Keratinocyte (primary cell): Measurements from ENCODE around the gene CACNA1E. TPM values are rescaled to one million over a fixed set of nuclear protein-coding genes. Genes with fewer than 3 reads are reported as not detected.

Source experiments
- DNase-seq: peaks from one replicate; pipeline ENCODE4 v3.0.0-alpha.2; 2011; ENCODE audit warnings: low read depth, missing footprints, low spot score
- FAIRE-seq: peaks from 2 replicates; lab custom pipeline; 2011; peaks lifted over from hg19 to GRCh38; lab: Jason Lieb, UNC
- H2AFZ ChIP-seq: 2 replicates; pipeline ENCODE4 v1.6.0; 2012; ENCODE audit warnings: low read length, control low read depth, inconsistent platforms; ENCODE audit not compliant: control insufficient read depth
- H3K27ac ChIP-seq: 2 replicates; pipeline ENCODE4 v1.5.1; 2011; ENCODE audit warnings: low read length; ENCODE audit not compliant: control insufficient read depth, insufficient read depth
- H3K27me3 ChIP-seq: 3 replicates; pipeline ENCODE4 v1.6.0; 2011; ENCODE audit warnings: low read length; ENCODE audit not compliant: control insufficient read depth, insufficient read depth; ENCODE audit errors: extremely low read depth
- H3K36me3 ChIP-seq, 2 experiments: 2 replicates in 1 of 2; 3 replicates in 1 of 2; pipeline ENCODE4 v1.5.1; 2011; ENCODE audit warnings: low read length in 2 of 2, mild to moderate bottlenecking in 1 of 2; ENCODE audit not compliant: control insufficient read depth in 2 of 2, insufficient read depth in 2 of 2; ENCODE audit errors: extremely low read depth in 1 of 2
- H3K4me1 ChIP-seq: 3 replicates; pipeline ENCODE4 v1.5.1; 2011; ENCODE audit warnings: low read length; ENCODE audit not compliant: control insufficient read depth, insufficient read depth; ENCODE audit errors: extremely low read depth
- H3K4me2 ChIP-seq: 3 replicates; pipeline ENCODE4 v1.6.0; 2011; ENCODE audit warnings: low read depth, low read length; ENCODE audit not compliant: control insufficient read depth, insufficient read depth; ENCODE audit errors: extremely low read depth
- H3K4me3 ChIP-seq, 3 experiments: fragments of 200-600 bp in 1 of 3; sonication (generic) in 1 of 3; 2 replicates in 2 of 3; 3 replicates in 1 of 3; pipeline ENCODE4 v1.5.1; 2011 to 2016; ENCODE audit warnings: low read length in 3 of 3, mild to moderate bottlenecking in 3 of 3, control low read depth in 2 of 3, inconsistent platforms in 1 of 3, low read depth in 1 of 3, mixed read lengths in 1 of 3, mixed run types in 1 of 3, moderate library complexity in 1 of 3; ENCODE audit not compliant: control insufficient read depth in 2 of 3, insufficient read depth in 2 of 3; ENCODE audit errors: extremely low read depth in 1 of 3
- H3K79me2 ChIP-seq: 2 replicates; pipeline ENCODE4 v1.6.0; 2012; ENCODE audit warnings: low read length; ENCODE audit not compliant: control insufficient read depth, insufficient read depth
- H3K9ac ChIP-seq: 3 replicates; pipeline ENCODE4 v1.6.0; 2011; ENCODE audit warnings: low read length; ENCODE audit not compliant: control insufficient read depth, insufficient read depth; ENCODE audit errors: extremely low read depth
- H3K9me1 ChIP-seq: 3 replicates; pipeline ENCODE4 v1.6.0; 2011; ENCODE audit warnings: low read length; ENCODE audit not compliant: control insufficient read depth, insufficient read depth; ENCODE audit errors: extremely low read depth
- H3K9me3 ChIP-seq: 2 replicates; pipeline ENCODE4 v1.5.1; 2012; ENCODE audit warnings: low read depth, low read length; ENCODE audit not compliant: control insufficient read depth
- H4K20me1 ChIP-seq: 3 replicates; pipeline ENCODE4 v1.6.0; 2011; ENCODE audit warnings: low read length; ENCODE audit not compliant: control insufficient read depth, insufficient read depth; ENCODE audit errors: extremely low read depth
- CTCF ChIP-seq, 3 experiments: IDR thresholded peaks in 1 of 3; conservative IDR thresholded peaks in 1 of 3; optimal IDR thresholded peaks in 1 of 3; 2 replicates in 2 of 3; 3 replicates in 1 of 3; pipeline versions ENCODE3 to v1.5.1; 2011; ENCODE audit warnings: low read length in 3 of 3, mild to moderate bottlenecking in 3 of 3, moderate library complexity in 2 of 3, control low read depth in 1 of 3, inconsistent platforms in 1 of 3; ENCODE audit not compliant: insufficient read depth in 2 of 3; ENCODE audit errors: extremely low read depth in 1 of 3
- EZH2 ChIP-seq: IDR thresholded peaks from one replicate; pipeline ENCODE4 v1.6.1; 2012; ENCODE audit warnings: inconsistent platforms, mild to moderate bottlenecking, low read length, moderate library complexity
- dilution Hi-C: fragments of 300-500 bp; cut with MboI; formaldehyde crosslinking; loops from one replicate; pipeline ENCODE4 v1.7.0; 2020; ENCODE audit warnings: low sequenced_read_pairs; ENCODE audit not compliant: extremely low pct_ligation_motif_present
- polyA plus RNA-seq, 5 experiments: library from polyadenylated mRNA; depleted of rRNA in 3 of 5; stranded (reverse) in 3 of 5; stranded (forward) in 1 of 5; unstranded in 1 of 5; fragments of >200 nt; gene quantifications; 1 replicate in 1 of 5; 2 replicates in 3 of 5; 3 replicates in 1 of 5; pipeline versions ENCODE4 v1.2.1 to v1.2.3, GENCODE V29; 2011 to 2012; ENCODE audit warnings: missing spikeins in 2 of 5, low read depth in 1 of 5, low replicate concordance in 1 of 5

CACNA1E gene
- polyA plus RNA-seq, 1 donor (not counting 4 experiments of a cell fraction or from before 2014, with no cell fraction given) = not detected

- no peak for FAIRE-seq
- dilution Hi-C loops = no loop called here
Observed at GRCh38 chr1:181675918-181676190, 192.5 kb downstream of the CACNA1E start.

GRCh38 chr1:181676269-181676668 is 193.0 kb downstream of the CACNA1E start:
- no peak overlapping the region for H2AFZ ChIP-seq
- H3K27ac ChIP-seq = no peak overlapping the region
- H4K20me1 ChIP-seq = no peaks in the 10 kb centered on the region
- no peaks in the 10 kb centered on the region for H3K36me3 ChIP-seq
- no peak for TF ChIP-seq EZH2
- TF ChIP-seq CTCF (optimal IDR thresholded peaks at IDR 0.05 in 1 of 3, IDR thresholded peaks at IDR 0.05 in 1 of 3, conservative IDR thresholded peaks at IDR 0.05 in 1 of 3; ENCODE audit: extremely low read depth in 1 of 3, insufficient read depth in 2 of 3, low read length in 3 of 3) = peak; percentile 36 to 79 (median 38)
- no peak overlapping the region for H3K9ac ChIP-seq
- dilution Hi-C loops = no loop called here
- H3K9me1 ChIP-seq = no peaks in the 10 kb centered on the region
- no peak overlapping the region for H3K4me2 ChIP-seq
- DNase-seq = peak; percentile 7
- H3K9me3 ChIP-seq = no peaks in the 10 kb centered on the region
- no peaks in the 10 kb centered on the region for H3K4me1 ChIP-seq
- no peaks in the 10 kb centered on the region for H3K79me2 ChIP-seq
- H3K4me3 ChIP-seq = no peak overlapping the region
- FAIRE-seq = peak; percentile 90
- peaks cover 18% of the 10 kb centered on the region for H3K27me3 ChIP-seq

More at GRCh38 chr1:181675918-181676190, 192.5 kb downstream of the CACNA1E start:
- H2AFZ ChIP-seq = no peak overlapping the region
- peaks cover 15% of the 10 kb centered on the region for H3K27me3 ChIP-seq
- no peaks in the 10 kb centered on the region for H4K20me1 ChIP-seq
- H3K36me3 ChIP-seq = no peaks in the 10 kb centered on the region
- no peaks in the 10 kb centered on the region for H3K79me2 ChIP-seq
- no peak overlapping the region for H3K4me3 ChIP-seq
- H3K27ac ChIP-seq = no peak overlapping the region
- no peaks in the 10 kb centered on the region for H3K4me1 ChIP-seq
- H3K4me2 ChIP-seq = no peak overlapping the region
- no peaks in the 10 kb centered on the region for H3K9me1 ChIP-seq
- H3K9me3 ChIP-seq = no peaks in the 10 kb centered on the region
- DNase-seq = no peak
- TF ChIP-seq CTCF (optimal IDR thresholded peaks at IDR 0.05 in 1 of 3, IDR thresholded peaks at IDR 0.05 in 1 of 3, conservative IDR thresholded peaks at IDR 0.05 in 1 of 3; ENCODE audit: extremely low read depth in 1 of 3, insufficient read depth in 2 of 3, low read length in 3 of 3) (no peak), EZH2 (no peak)
- H3K9ac ChIP-seq = no peak overlapping the region
